Testis (tissue), 2 donors: ENCODE results near the gene SEC22A.

Experiments
- POLR2A ChIP-seq: fragments of 450-650 bp; IDR thresholded peaks from one replicate; pipeline ENCODE4 v1.6.1; 2017; ENCODE audit warnings: antibody characterized with exemption, mild to moderate bottlenecking, moderate library complexity
- TF ChIP-seq, protein P1 (sequence below), 3 experiments: fragments of 450-650 bp in 2 of 3; fragments of 200-600 bp in 1 of 3; sonication (generic) in 1 of 3; IDR thresholded peaks; one replicate each; pipeline ENCODE4 v1.5.1; 2016 to 2019; ENCODE audit warnings: antibody characterized with exemption in 3 of 3, mild to moderate bottlenecking in 2 of 3, moderate library complexity in 1 of 3

DNA sequence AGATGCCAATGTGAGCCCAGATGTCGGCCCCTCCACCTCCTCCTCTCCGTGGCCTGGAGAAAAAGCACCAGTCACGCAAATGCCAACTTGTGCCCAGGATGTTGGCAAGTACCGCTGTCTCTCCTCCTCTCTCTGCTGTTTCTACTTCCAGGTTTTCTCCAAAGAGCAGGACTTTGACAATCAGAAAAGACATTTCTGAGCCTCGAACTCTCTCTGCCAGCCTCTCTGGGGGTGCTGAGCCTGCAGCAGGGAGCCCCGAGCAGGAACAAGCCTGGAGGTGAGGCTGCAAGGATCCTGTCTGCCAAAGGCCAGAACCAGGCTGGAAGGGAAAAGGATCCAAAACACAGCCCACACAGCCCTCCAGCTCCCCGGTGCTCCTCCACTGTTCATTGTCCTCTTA is 89.7 kb downstream of the SEC22A start:
- TF ChIP-seq, protein P1, sequence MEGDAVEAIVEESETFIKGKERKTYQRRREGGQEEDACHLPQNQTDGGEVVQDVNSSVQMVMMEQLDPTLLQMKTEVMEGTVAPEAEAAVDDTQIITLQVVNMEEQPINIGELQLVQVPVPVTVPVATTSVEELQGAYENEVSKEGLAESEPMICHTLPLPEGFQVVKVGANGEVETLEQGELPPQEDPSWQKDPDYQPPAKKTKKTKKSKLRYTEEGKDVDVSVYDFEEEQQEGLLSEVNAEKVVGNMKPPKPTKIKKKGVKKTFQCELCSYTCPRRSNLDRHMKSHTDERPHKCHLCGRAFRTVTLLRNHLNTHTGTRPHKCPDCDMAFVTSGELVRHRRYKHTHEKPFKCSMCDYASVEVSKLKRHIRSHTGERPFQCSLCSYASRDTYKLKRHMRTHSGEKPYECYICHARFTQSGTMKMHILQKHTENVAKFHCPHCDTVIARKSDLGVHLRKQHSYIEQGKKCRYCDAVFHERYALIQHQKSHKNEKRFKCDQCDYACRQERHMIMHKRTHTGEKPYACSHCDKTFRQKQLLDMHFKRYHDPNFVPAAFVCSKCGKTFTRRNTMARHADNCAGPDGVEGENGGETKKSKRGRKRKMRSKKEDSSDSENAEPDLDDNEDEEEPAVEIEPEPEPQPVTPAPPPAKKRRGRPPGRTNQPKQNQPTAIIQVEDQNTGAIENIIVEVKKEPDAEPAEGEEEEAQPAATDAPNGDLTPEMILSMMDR (IDR thresholded peaks at IDR 0.05): no peak
- TF ChIP-seq POLR2A: no peak
